ES-I3 (cell line): ENCODE data around the gene EP400.
A peak's percentile ranks its signal among the peaks of the same experiment; 100 is the strongest.
"Not testable (repeated sequence)": the region's sequence is repeated elsewhere in the genome, so short reads cannot be mapped to it uniquely, and the experiment has no call there.

Experiments
- H3K36me3 ChIP-seq: 2 replicates; pipeline ENCODE4 v1.6.1; 2013; ENCODE audit warnings: mild to moderate bottlenecking, low read length, control low read depth, moderate library complexity; ENCODE audit not compliant: insufficient read depth
- H3K4me1 ChIP-seq: 2 replicates; pipeline ENCODE4 v1.6.1; 2013; ENCODE audit warnings: mild to moderate bottlenecking, control low read depth, low read length; ENCODE audit not compliant: insufficient read depth
- H3K9ac ChIP-seq: 2 replicates; pipeline ENCODE4 v1.6.1; 2013; ENCODE audit warnings: low read depth, mild to moderate bottlenecking, low read length, moderate library complexity
- H3K9me3 ChIP-seq: 2 replicates; pipeline ENCODE4 v1.6.1; 2013; ENCODE audit warnings: mild to moderate bottlenecking, low read length, moderate library complexity; ENCODE audit not compliant: control insufficient read depth, insufficient read depth

Gene EP400

DNA sequence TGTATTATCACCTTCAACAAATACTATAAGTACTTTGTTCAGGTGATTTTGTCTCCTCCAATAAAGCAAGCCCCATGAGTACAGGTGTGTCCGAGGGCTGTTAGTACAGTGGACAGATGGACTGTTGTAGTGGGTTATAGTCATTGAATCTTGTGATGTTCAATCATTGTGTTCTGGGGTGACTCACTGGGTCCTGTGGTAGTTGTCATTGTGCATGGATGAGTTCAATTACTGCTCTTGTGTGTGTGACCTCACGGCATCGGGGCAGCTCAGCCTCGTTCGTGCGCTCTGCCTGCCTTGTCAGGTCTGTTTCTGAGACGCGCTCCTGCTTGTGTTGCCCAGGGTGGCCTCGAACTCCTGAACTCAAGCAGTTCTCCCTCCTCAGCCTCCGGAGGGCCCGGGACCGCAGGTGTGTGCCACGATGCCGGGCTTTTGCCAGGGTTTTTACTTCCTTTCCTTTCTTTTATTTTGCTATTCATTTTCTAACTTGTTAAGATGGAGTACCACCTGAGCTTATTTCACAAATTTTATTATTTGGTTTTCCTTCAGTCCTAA lies 122.2 kb downstream of the EP400 start:
- peaks cover 24% of the 10 kb centered on the region for H3K36me3 ChIP-seq
- H3K9ac ChIP-seq = no peak overlapping the region
- H3K4me1 ChIP-seq = no peaks in the 10 kb centered on the region
- no peaks in the 10 kb centered on the region for H3K9me3 ChIP-seq

DNA sequence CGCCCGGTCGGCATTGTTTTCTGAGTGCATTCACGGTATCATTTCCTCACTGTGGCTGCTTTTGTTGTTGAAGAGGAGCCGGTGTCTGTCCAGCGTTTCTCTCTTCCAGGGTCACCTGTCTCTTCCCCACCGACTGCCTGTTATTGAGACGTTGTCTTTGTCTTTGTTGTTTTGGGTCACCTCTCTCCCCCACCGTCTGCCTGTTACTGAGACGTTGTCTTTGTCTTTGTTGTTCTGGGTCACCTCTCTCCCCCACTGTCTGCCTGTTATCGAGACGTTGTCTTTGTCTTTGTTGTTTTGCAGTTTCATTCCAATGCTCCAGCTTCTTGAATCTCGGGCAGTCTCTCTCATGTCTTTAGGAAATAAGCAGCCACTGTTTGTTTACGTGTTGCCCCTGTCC lies 124.5 kb downstream of the EP400 start:
- Histone ChIP-seq H3K9me3 (no peaks in the 10 kb centered on the region), H3K9ac (no peak overlapping the region), H3K36me3 (peaks cover 27% of the 10 kb centered on the region), H3K4me1 (no peaks in the 10 kb centered on the region)

DNA sequence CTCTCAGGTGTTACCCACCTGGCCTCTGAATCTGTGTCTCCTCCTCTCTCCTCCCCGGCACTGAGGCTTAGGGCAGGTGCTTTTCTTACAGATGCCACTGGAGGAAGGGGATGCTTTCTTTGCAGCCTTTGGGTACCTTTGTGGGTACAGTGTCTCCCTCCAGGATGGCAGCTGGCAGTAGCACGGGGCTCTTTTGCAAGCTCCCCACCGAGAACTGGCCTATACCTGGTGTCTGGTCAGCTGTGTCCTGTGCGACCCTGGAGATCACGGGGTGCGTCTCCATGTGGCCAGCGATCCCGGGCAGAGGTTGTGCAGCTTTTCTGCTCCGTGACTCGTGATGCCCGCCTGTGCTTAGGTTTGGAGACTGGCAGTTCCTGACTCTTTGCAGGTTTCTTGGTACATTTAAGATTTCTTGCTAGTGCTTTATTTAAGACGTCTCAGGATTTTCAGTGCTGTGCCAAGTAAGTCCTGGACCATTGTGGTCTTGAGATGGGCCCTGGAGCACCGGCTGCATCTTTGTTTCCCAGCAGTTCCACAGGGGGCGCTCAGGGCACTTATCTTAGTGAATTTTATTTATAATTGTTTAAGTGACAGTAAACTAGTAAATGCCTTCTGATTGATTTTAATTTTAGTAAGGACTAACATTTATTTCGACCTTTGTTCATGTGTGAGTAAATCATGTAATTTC lies 125.4 kb downstream of the EP400 start:
- H3K4me1 ChIP-seq = no peaks in the 10 kb centered on the region
- peaks cover 27% of the 10 kb centered on the region for H3K36me3 ChIP-seq
- no peak overlapping the region for H3K9ac ChIP-seq
- H3K9me3 ChIP-seq = no peaks in the 10 kb centered on the region

DNA sequence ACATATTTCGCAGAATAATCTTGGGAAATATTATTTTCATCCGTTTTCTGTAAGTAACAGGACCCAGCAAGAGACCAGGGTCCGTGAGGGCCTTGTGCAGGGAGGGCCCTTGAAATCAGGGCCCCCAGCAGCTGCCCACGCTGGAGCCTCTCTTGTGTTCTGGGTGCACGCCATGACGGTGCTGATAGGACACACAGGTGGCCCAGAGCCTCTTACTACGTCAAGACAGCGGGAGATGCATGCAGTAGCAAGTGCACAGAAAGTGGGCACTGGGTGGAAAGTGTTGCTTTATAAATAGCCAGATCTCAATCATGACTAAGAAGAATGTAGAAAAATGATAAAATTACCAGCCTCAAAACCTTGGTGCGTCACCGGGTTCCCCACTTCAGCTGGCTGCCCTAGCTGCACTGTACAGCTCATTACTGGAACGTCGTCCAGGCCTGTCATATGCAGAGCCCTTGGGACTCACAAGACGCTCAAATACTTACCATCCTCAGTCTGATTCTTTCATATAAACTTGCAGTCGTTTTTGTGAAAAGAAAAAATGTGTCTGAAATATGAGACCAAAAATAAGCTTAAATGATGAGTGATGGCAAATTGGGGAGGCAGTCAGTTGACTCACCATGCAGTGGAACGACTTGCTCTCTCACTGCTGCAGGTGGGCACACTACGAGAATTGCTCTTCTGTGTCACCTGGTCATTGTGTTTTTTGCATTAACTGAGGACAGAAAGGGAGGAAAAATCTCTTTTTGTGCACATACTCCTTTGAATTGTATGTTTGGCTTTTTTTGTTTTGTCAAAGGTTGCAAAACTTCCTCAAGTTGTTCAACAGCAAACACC lies 126.2 kb downstream of the EP400 start:
- Histone ChIP-seq H3K9ac (no peak overlapping the region), H3K9me3 (no peaks in the 10 kb centered on the region), H3K4me1 (no peaks in the 10 kb centered on the region), H3K36me3 (peaks cover 26% of the 10 kb centered on the region)

DNA sequence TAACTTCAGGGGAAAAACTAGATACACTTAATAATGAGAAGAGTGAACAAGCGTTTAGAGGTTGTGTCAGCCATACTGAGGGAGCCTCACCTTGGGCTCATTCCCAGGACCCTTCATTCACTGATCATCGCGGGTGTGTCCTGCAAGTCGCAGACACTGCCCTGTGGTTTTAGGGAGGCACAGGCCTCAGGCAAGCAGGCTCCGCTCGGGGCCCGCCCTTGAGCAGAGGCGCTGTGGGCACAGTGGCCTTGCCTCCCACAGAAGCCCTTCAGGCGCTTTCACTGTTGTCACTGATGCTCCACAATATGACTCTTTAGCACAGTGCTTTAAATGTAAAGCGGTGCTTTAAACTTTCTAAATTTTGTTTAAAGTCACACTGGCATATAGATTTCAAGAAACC lies 127.0 kb downstream of the EP400 start:
- no peak overlapping the region for H3K9ac ChIP-seq
- no peaks in the 10 kb centered on the region for H3K9me3 ChIP-seq
- H3K4me1 ChIP-seq = no peaks in the 10 kb centered on the region
- peaks cover 24% of the 10 kb centered on the region for H3K36me3 ChIP-seq

DNA sequence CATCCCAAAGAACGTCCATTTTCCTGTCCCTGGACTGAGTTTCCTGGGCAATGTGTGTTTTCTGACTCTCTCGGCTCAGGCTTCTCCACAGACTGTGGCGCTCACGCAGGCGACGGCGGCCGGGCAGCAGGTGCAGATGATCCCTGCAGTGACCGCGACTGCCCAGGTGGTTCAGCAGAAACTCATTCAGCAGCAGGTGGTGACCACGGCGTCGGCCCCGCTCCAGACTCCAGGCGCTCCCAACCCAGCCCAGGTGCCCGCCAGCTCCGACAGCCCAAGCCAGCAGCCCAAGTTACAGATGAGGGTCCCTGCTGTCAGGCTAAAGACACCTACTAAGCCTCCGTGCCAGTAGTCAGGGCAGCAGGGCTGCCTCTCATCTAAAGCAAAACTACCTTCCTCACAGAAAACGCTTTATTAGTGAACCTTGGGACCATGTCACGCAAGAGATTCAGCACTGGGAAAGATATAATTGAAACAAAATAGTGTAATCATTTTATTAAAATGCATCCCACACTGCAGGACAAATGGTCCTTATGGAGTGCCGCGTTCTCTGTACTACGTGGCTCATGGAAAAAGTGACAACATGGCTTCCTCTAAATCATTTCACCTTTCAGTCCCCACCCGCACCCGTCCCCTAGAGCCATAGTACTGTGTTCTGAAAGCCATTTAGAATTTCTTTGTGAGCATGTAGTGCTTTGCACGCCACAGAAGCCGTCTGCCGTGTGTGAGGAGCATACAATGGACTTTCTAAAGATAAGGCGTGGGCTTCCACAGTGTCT lies 127.8 kb downstream of the EP400 start:
- H3K4me1 ChIP-seq = no peaks in the 10 kb centered on the region
- peaks cover 24% of the 10 kb centered on the region for H3K36me3 ChIP-seq
- no peak overlapping the region for H3K9ac ChIP-seq
- no peaks in the 10 kb centered on the region for H3K9me3 ChIP-seq

DNA sequence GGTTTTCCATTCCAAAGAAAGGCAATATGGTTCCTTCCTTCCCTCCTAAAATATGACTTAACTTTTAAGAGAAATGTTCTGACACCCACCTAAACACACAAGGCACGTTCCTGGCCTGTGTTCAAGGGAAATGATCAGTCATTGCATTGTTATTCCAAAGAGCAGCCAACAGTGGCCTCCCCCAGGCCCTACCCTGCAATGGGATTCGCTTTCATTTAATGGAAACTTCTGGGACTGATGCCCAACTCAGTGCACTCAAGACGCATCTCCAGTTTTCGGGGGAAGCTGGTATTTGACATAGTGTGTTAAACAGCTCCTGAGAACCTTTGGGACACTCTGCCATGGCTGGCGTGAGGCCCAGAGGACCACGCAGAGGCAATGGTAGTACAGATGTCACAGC lies 128.4 kb downstream of the EP400 start:
- Histone ChIP-seq H3K4me1 (no peaks in the 10 kb centered on the region), H3K9me3 (no peaks in the 10 kb centered on the region), H3K36me3 (peaks cover 24% of the 10 kb centered on the region), H3K9ac (no peak overlapping the region)

DNA sequence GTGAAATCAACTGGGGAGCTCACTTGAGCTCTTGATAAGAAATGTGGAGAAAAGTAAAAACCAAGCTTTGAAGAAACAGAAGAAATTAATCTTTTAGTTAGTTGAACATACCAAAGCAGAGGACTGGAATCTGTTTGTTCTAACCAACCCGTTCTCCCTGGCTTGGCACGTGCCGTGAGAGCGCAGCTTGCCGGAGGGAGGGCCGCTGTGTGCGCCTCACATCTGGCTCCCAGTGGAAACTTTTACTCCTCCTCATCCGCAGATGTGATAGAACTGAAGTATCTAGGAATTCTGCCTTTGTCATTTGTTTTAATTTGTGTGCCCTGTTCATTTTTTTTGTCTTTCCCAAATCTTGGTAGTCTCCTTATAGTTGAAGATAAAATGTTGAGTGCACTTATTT lies 129.5 kb downstream of the EP400 start:
- Histone ChIP-seq H3K4me1 (no peaks in the 10 kb centered on the region), H3K9me3 (no peaks in the 10 kb centered on the region), H3K36me3 (peaks cover 24% of the 10 kb centered on the region), H3K9ac (no peak overlapping the region)

DNA sequence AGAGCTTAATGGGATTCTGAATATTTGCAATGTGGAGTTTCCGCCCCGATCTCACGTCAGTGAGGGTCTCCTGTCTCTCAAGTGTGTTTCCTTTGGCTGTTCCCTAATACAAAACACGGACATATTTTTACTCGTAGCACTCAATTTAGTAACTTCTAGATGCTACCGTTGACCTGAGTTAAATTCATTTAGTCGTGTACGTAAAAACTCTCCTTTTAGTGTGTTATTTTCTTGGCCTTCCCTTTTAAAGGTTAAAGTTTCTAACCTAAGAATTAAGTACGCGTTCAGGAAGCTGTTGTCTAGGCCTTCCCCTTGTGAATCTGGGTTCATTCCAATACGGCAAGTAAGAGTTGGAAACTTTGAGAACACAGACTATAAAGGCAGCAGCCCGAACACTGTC lies 130.0 kb downstream of the EP400 start:
- H3K36me3 ChIP-seq = peaks cover 24% of the 10 kb centered on the region
- no peaks in the 10 kb centered on the region for H3K9me3 ChIP-seq
- H3K4me1 ChIP-seq = no peaks in the 10 kb centered on the region
- no peak overlapping the region for H3K9ac ChIP-seq

DNA sequence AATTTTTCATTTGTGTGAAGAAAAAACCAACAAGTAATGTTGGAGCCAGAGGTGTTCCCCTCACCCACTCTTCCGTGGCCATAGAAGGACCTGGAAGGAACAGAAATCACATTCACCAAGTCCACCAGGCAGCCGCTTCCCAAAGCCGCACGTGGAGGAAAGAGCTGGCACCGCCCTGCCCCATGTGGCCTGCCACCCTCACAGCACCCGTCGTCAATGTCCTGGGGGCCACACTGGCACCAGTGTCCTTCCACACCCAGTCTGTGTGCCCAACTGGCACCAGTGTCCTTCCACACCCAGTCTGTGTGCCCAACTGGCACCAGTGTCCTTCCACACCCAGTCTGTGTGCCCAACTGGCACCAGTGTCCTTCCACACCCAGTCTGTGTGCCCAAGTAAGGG lies 130.8 kb downstream of the EP400 start:
- not testable (repeated sequence) for H3K9ac ChIP-seq, H3K9me3 ChIP-seq, H3K4me1 ChIP-seq
- peaks cover 24% of the 10 kb centered on the region for H3K36me3 ChIP-seq

DNA sequence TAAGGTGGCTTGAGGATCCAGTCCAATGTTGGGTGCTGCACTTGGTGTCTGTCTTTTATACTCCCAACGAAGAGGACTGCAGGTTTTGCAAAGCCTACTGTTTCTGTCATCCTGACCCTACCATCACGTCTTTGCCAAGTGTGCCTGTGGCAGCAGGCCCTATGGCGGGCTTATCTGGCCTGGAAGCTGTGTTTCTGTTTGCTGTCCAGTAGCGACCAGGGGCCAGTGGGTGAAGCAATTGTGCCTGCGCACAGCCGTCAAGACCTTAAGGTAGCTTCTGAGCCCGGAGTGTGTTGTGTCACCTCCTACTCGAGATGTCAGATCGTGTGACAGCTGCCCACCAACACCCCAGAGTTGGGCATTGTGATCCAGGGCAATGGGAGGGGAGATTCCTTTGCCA lies 131.7 kb downstream of the EP400 start:
- H3K9me3 ChIP-seq = no peaks in the 10 kb centered on the region
- H3K36me3 ChIP-seq = peaks cover 15% of the 10 kb centered on the region
- H3K9ac ChIP-seq = no peak overlapping the region
- no peaks in the 10 kb centered on the region for H3K4me1 ChIP-seq

DNA sequence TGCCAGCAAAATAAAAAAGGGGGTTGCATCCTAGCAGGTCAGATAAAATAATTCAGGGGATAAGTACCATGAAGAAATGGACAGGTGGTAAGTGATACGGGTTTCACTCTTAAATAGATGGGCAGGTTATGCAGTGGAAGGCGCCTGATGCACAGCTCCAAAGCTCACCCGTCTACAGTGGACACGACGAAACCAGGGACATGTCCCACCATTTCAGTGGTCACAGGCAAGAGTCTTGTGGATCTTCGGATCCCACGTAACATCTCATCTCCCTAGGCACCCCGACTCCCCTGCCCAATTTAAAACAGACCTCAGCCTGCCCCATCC lies 133.8 kb downstream of the EP400 start:
- Histone ChIP-seq H3K9me3 (no peaks in the 10 kb centered on the region), H3K36me3 (no peaks in the 10 kb centered on the region), H3K4me1 (no peaks in the 10 kb centered on the region), H3K9ac (peak overlapping the region; percentile 52; the same call in 1 of the 2 replicates)

DNA sequence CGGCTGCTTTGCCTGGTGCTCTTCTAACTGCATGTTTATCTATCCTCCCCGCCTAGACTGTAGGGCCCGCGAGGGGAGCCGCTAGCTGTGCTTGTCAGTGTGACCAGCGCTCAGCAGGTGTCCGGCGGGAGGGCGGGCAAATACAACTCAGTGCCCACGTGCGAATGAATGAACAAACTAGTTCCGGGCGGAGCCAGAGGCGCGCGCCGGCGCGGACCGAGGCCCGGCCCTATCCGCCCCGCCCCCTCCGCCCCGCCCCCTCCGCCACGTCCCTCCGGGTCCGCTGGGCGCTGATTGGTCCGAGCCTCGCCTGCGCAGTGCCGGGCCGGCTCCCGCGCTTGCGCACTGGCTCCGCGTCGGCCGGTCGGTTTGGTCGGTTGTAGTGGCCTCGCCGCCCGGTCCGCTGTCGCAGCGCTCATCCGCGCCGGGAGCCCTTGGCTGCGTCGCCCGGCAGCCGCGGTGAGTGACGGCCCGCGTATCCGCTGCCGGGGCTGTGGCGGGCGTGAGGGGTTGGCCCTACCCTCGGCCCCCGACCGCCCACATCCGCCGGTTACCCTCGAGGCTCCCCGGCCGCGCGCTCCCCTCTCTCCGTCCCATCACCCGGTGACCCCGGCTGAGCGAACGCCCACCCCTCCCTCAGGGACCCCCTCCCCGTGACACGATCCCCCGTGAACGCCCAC lies 134.3 kb downstream of the EP400 start:
- peak overlapping the region; percentile 74 for H3K9ac ChIP-seq
- no peaks in the 10 kb centered on the region for H3K9me3 ChIP-seq
- no peaks in the 10 kb centered on the region for H3K36me3 ChIP-seq
- no peaks in the 10 kb centered on the region for H3K4me1 ChIP-seq

DNA sequence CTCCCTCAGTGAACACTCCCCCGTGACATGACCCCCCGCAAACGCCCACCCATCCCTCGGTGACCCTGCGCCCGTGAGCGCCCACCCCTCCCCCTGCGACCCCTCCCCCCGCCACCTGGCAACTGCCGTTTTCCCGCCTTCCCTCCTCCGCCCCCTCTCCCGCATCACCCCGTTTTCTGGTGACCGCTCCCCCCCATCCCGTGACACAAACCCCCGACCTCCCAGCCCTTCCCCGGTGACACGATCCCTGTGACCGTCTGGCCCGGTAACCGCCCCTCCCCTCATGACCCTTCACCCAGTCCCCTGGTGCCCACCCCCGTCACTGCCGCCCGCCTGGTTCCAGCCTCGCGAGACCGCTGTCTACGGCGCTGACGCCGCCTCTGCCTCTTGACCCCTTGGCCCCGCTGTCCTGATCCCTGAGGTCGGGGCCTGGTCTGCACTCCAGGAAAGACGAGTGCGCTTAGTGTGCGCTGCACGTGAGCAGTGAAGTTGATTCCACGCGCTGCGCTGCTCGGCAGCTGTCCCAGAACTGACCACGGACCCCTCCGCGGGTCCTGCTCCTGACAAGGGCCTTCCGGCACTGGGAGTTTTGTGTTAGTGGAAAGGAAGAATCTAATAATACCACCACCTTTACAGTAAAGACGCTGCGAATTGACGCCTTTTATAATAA lies 135.0 kb downstream of the EP400 start:
- Histone ChIP-seq H3K36me3 (no peaks in the 10 kb centered on the region), H3K9me3 (no peaks in the 10 kb centered on the region), H3K9ac (peak overlapping the region; percentile 74), H3K4me1 (no peaks in the 10 kb centered on the region)
